Kidney (tissue), 14 donors: ENCODE measurements around the gene ZGRF1. TPM values are rescaled to one million over a fixed set of nuclear protein-coding genes. Genes with fewer than 3 reads are reported as not detected.
"Not testable (repeated sequence)": the region's sequence is repeated elsewhere in the genome, so short reads cannot be mapped to it uniquely, and the experiment has no call there.

Experiments used
- DNase-seq, 5 donors: peaks; one replicate each; pipeline ENCODE4 v3.0.0-alpha.2; 2013 to 2020
- FAIRE-seq: peaks from 2 replicates; lab custom pipeline; 2012; peaks lifted over from hg19 to GRCh38; lab: Jason Lieb, UNC
- H3K27ac ChIP-seq, 2 donors: one replicate each; pipeline ENCODE4 v1.7.0; 2013; ENCODE audit warnings: low read depth in 2 of 2, low read length in 2 of 2, inconsistent platforms in 1 of 2
- H3K27me3 ChIP-seq: one replicate; pipeline ENCODE4 v1.7.1; 2013; ENCODE audit warnings: low read length, inconsistent platforms; ENCODE audit not compliant: control insufficient read depth, insufficient read depth
- H3K36me3 ChIP-seq, 3 donors: one replicate each; pipeline versions ENCODE4 v1.7.0 to v1.7.1; 2013; ENCODE audit warnings: low read length in 3 of 3, control low read depth in 1 of 3, inconsistent platforms in 1 of 3; ENCODE audit not compliant: insufficient read depth in 3 of 3, control insufficient read depth in 2 of 3
- H3K4me1 ChIP-seq, 3 donors: one replicate each; pipeline versions ENCODE4 v1.7.0 to v1.7.1; 2013; ENCODE audit warnings: low read length in 3 of 3, inconsistent platforms in 1 of 3, low read depth in 1 of 3; ENCODE audit not compliant: control insufficient read depth in 2 of 3, insufficient read depth in 2 of 3
- H3K4me3 ChIP-seq, 3 donors: one replicate each; pipeline versions ENCODE4 v1.7.0 to v1.8.1; 2013; ENCODE audit warnings: low read length in 3 of 3, control low read depth in 1 of 3, inconsistent platforms in 1 of 3
- H3K9ac ChIP-seq, 3 donors: one replicate each; pipeline versions ENCODE4 v1.7.0 to v1.7.1; 2013; ENCODE audit warnings: low read length in 3 of 3, control low read depth in 1 of 3, inconsistent platforms in 1 of 3
- H3K9me3 ChIP-seq, 3 donors: one replicate each; pipeline versions ENCODE4 v1.7.0 to v1.7.1; 2013; ENCODE audit warnings: low read length in 3 of 3, control low read depth in 1 of 3, inconsistent platforms in 1 of 3; ENCODE audit not compliant: control insufficient read depth in 2 of 3, insufficient read depth in 1 of 3
- CTCF ChIP-seq: IDR thresholded peaks from 3 replicates; pipeline ENCODE4 v1.5.1; 2012; ENCODE audit warnings: mild to moderate bottlenecking, moderate library complexity, borderline replicate concordance; ENCODE audit not compliant: insufficient read depth; ENCODE audit errors: extremely low read depth
- intact Hi-C: fragments of 100-400 bp; cut with DNase I; formaldehyde crosslinking; loops from one replicate; pipeline ENCODE4 v1.11.1; 2022
- polyA plus RNA-seq: library from polyadenylated mRNA; stranded (reverse); fragments of 350-450 nt; fragmentation: Illumina TruSeq; extraction: RNeasy Lipid Tissue Mini Kit (QIAGEN cat#74804); gene quantifications from one replicate; pipeline ENCODE4 v1.2.3, GENCODE V29; 2014; ENCODE audit warnings: low read depth, low replicate concordance; ENCODE audit not compliant: insufficient read depth
- total RNA-seq: library from RNA; stranded (reverse); fragmentation: NEBNext Ultra II Directional; extraction: Animal tissue kit (Norgen Biotek cat#: 25700); gene quantifications from one replicate; pipeline ENCODE4 v1.2.1, GENCODE V29; 2021
- donor health status: control.
- donor health status: control.
- donor health status: control.
- donor health status: control.
- donor health status: control.
- donor health status: DM: yes; HTN: yes; CAD: no.
- donor health status: Normal renal cell carcinoma (clear cell type).

The ZGRF1 gene
- total and polyA plus RNA-seq, 2 donors from 2014 or later, result 0.73 to 3.6 TPM

- no peak overlapping the region for H3K9ac ChIP-seq
- H3K27ac ChIP-seq, result no peak overlapping the region
- intact Hi-C loops, result no loop called here
- no peak overlapping the region for H3K4me3 ChIP-seq
- H3K4me1 ChIP-seq, result no peaks in the 10 kb centered on the region
- FAIRE-seq (no peak), DNase-seq (no peak)
- no peak for TF ChIP-seq CTCF
- no peaks in the 10 kb centered on the region for H3K36me3 ChIP-seq
- no peaks in the 10 kb centered on the region for H3K9me3 ChIP-seq
- H3K27me3 ChIP-seq, result no peaks in the 10 kb centered on the region
These were observed 78.9 kb downstream of the ZGRF1 start for GRCh38 chr4:112557676-112558411.

- H3K4me1 ChIP-seq, H3K9ac ChIP-seq, H3K27me3 ChIP-seq, H3K36me3 ChIP-seq, H3K4me3 ChIP-seq, intact Hi-C loops, H3K9me3 ChIP-seq, FAIRE-seq, H3K27ac ChIP-seq, DNase-seq: not testable (repeated sequence)
These were observed 82.4 kb downstream of the ZGRF1 start for GRCh38 chr4:112554271-112554670.

GRCh38 chr4:112552668-112553067 is 84.0 kb downstream of the ZGRF1 start:
- H3K36me3 ChIP-seq, result no peaks in the 10 kb centered on the region
- no peak overlapping the region for H3K27ac ChIP-seq
- H3K4me1 ChIP-seq, result no peaks in the 10 kb centered on the region
- no peak overlapping the region for H3K9ac ChIP-seq
- no peaks in the 10 kb centered on the region for H3K9me3 ChIP-seq
- intact Hi-C loops, result no loop called here
- no peak for FAIRE-seq
- no peak for DNase-seq
- TF ChIP-seq CTCF, result no peak
- H3K27me3 ChIP-seq, result no peaks in the 10 kb centered on the region
- H3K4me3 ChIP-seq, result no peak overlapping the region

GRCh38 chr4:112550728-112551127 is 86.0 kb downstream of the ZGRF1 start:
- DNase-seq, result no peak
- FAIRE-seq, result no peak
- intact Hi-C loops, result no loop called here

More at GRCh38 chr4:112550728-112551127, 86.0 kb downstream of the ZGRF1 start:
- Histone ChIP-seq H3K4me1 (no peaks in the 10 kb centered on the region), H3K9ac (no peak overlapping the region), H3K4me3 (no peak overlapping the region), H3K27me3 (no peaks in the 10 kb centered on the region), H3K36me3 (no peaks in the 10 kb centered on the region), H3K27ac (no peak overlapping the region), H3K9me3 (no peaks in the 10 kb centered on the region)
- TF ChIP-seq CTCF, result no peak
